ENCODE measurements around the gene MTG2. TPM values are rescaled to one million over a fixed set of nuclear protein-coding genes. Genes with fewer than 3 reads are reported as not detected.

The MTG2 gene
- total RNA-seq, 1 donor from 2014 or later, result 29.4 TPM

DNA sequence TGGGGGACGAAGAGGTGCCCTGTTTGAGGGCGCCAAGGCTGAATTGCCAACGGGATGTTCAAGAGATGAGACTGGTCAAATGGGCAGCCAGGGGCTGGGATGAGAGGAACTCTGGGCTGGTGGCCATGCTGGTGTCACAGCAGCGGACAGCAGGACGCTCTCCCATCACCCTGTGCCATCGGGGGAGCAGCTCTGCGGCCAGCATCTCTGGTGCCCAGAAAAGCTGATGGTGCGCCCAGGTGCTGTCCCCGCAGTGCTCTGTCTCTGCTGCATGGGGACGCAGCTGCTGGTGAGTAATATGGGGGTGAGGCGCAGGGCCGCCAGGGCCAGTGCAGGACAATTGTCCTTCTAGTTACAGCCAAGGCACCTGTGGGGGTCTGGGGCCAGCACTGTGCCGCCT lies 42.2 kb downstream of the MTG2 start:
- Mint-ChIP-seq H3K4me3 (no peak overlapping the region), H3K4me1 (peaks cover 2% of the 10 kb centered on the region), H3K27ac (no peak overlapping the region), H3K9me3 (no peaks in the 10 kb centered on the region), H3K27me3 (ENCODE audit: low read depth) (peaks cover 67% of the 10 kb centered on the region), H3K36me3 (no peaks in the 10 kb centered on the region)
- TF ChIP-seq, protein P1, sequence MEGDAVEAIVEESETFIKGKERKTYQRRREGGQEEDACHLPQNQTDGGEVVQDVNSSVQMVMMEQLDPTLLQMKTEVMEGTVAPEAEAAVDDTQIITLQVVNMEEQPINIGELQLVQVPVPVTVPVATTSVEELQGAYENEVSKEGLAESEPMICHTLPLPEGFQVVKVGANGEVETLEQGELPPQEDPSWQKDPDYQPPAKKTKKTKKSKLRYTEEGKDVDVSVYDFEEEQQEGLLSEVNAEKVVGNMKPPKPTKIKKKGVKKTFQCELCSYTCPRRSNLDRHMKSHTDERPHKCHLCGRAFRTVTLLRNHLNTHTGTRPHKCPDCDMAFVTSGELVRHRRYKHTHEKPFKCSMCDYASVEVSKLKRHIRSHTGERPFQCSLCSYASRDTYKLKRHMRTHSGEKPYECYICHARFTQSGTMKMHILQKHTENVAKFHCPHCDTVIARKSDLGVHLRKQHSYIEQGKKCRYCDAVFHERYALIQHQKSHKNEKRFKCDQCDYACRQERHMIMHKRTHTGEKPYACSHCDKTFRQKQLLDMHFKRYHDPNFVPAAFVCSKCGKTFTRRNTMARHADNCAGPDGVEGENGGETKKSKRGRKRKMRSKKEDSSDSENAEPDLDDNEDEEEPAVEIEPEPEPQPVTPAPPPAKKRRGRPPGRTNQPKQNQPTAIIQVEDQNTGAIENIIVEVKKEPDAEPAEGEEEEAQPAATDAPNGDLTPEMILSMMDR (IDR thresholded peaks at IDR 0.05; ENCODE audit: unreplicated experiment), result no peak
- no peak for DNase-seq (ENCODE audit: low spot score in 2 of 2, unreplicated experiment in 2 of 2)

DNA sequence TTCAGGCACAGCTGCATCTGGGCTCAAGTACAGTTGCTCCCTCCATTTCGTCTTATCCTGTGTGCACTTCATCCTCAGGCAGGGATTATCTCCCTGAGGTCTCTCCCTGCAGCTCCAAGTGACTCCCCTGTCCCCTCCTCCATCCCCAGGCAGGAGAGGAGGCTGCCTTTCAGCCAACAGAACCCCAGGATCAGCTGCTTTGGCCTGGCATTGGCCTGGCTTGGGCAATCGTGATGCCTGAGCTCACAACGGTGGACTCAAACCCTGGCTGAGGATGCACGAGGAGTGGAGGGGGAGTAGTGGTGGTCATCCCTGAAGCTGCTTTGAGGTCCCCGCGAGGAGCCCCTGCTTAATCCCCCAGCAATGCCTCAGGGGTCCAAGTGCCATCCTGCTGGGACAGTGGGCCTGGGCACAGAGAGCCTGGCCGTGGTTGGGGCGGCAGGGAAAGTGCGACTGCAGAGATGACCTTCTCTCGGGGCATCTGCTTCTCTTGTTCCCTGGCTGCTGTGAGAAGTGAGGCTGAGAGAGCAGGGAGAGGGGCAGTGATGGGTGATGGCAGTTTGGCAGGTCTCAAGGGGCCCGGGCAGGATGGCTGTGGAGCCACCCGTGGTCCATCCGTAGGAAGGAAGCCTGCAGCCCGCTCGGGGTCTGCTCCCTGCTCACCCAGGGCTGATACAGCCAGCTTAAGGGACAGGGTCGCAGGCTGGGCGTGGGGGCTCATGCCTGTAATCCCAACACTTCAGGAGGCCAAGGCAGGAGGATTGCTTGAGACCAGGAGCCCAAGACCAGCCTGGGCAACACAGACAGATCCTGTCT lies 43.2 kb downstream of the MTG2 start:
- peaks cover 1% of the 10 kb centered on the region for H3K4me1 Mint-ChIP-seq
- TF ChIP-seq, protein P1 (IDR thresholded peaks at IDR 0.05; ENCODE audit: unreplicated experiment), result no peak
- no peaks in the 10 kb centered on the region for H3K9me3 Mint-ChIP-seq
- H3K36me3 Mint-ChIP-seq, result no peaks in the 10 kb centered on the region
- peaks cover 61% of the 10 kb centered on the region for H3K27me3 Mint-ChIP-seq (ENCODE audit: low read depth)
- no peak for DNase-seq (ENCODE audit: low spot score in 2 of 2, unreplicated experiment in 2 of 2)
- no peak overlapping the region for H3K27ac Mint-ChIP-seq
- H3K4me3 Mint-ChIP-seq, result no peak overlapping the region

DNA sequence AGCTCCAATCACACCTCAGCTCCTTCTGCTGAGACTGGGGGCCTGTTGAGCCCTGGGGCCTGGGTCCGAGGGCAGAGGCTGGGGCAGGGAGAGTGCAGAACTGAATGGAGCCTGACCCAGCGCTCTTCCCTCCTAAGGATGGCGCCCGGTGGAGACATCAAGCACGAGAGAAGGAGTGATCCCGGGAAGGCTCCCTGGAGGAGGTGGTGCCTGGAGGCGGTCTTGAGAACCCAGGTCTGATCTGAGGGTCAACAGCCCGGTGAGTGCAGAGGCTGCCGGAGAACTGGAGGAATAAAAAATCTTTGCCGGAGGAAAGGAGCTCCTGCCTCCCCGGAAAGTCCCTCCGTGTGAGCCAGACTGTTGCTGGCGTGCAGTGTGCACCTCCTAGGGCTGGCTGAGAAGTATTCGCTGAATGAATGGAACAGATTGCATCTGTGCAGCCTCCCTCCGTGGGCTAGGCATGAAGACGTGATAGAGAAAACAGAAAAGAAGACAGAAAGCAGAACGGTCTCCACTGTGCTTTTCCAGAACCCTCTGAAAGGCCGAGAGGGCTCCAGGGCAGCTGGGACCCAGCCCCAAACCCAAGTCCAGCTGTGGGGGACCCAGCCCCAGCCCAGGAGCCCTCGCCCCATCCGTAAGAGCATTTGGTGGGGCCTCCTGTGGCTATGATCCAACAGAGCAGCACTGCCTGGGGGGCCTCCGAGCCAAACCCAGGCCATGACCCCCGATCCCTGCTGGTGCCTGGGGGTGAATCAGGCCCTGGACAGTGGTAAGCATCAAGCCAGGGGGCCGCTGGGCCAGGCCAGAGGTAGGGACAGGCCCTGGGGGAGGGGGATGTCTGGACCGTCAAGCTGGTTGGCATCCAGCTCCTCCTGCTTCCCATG lies 44.1 kb downstream of the MTG2 start:
- no peak for DNase-seq (ENCODE audit: low spot score in 2 of 2, unreplicated experiment in 2 of 2)
- Mint-ChIP-seq H3K27me3 (ENCODE audit: low read depth) (peaks cover 51% of the 10 kb centered on the region), H3K36me3 (no peaks in the 10 kb centered on the region), H3K4me3 (no peak overlapping the region), H3K9me3 (no peaks in the 10 kb centered on the region), H3K4me1 (no peaks in the 10 kb centered on the region), H3K27ac (no peak overlapping the region)
- TF ChIP-seq, protein P1 (IDR thresholded peaks at IDR 0.05; ENCODE audit: unreplicated experiment), result no peak

DNA sequence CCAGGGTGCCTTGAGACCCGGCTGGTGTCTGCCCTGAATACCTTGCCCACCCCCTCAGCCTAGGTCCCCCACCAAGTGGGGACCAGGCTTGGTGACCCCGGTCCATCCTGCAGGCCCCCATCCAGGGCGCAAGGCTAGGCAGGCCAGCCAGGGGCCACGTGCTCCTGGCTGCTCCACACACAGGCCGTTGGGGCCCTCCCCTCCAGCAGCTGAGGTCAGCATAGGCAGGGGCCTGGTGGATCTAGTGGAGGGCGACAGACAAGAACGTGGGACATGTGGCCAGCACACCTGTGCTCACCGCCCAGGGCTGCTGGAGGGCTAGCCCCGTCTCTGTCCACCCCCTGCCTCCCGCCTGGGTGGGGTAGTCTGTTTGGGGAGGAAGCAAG lies 44.8 kb downstream of the MTG2 start:
- H3K9me3 Mint-ChIP-seq, result no peaks in the 10 kb centered on the region
- H3K36me3 Mint-ChIP-seq, result no peaks in the 10 kb centered on the region
- H3K27me3 Mint-ChIP-seq (ENCODE audit: low read depth), result peaks cover 48% of the 10 kb centered on the region
- no peak for DNase-seq (ENCODE audit: low spot score in 2 of 2, unreplicated experiment in 2 of 2)
- no peak overlapping the region for H3K4me3 Mint-ChIP-seq
- no peaks in the 10 kb centered on the region for H3K4me1 Mint-ChIP-seq
- TF ChIP-seq, protein P1 (IDR thresholded peaks at IDR 0.05; ENCODE audit: unreplicated experiment), result no peak
- H3K27ac Mint-ChIP-seq, result no peak overlapping the region

DNA sequence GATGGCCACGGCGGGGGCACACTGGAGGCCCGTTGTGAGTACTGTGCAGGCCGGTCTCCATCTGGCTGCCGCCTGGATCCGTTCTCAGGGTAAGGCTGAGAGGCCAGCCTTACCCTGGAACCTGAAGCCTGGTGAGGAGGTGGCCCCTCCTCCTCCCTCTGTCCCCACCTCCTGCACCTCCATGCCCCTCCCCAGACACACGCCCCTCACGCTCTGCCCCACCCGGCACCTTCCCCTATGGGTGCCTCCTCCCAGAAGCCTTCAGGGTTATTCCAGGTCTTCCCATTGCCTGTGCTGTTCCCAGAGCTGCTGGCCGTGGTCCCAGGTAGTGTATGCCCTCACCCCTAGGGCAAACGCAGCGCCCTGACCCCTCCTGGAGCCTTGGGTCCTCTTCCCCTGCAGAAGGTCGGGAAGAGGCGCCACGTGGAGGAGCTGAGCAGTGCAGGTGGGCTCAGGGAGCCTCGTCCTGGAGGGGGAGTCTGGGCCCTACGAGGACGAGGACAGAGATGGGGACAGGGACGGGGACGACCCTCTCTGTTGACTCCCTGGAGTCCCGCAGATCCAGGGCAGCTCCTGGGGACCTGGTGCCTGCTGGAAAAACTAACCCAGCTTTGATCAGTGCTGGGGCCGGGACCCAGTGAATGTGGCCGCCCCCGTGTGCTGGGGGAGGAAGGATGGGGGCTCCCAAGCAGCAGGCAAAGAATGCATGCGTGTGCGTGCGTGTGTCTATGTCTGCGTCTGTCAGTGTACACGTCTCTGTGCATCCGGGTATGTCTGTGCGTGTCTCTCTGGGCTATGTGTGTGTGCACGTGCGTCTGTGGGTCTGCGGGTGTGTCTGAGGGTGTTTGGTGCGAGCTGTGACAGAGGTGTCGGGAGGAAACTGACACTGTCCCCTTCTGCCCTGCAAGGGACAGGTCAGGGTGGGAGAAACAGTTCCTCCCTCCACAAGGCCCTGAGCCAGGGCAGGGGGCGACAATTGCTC lies 45.4 kb downstream of the MTG2 start:
- TF ChIP-seq, protein P1 (IDR thresholded peaks at IDR 0.05; ENCODE audit: unreplicated experiment), result no peak
- no peak overlapping the region for H3K27ac Mint-ChIP-seq
- peaks cover 42% of the 10 kb centered on the region for H3K27me3 Mint-ChIP-seq (ENCODE audit: low read depth)
- H3K36me3 Mint-ChIP-seq, result no peaks in the 10 kb centered on the region
- no peaks in the 10 kb centered on the region for H3K4me1 Mint-ChIP-seq
- DNase-seq (ENCODE audit: low spot score in 2 of 2, unreplicated experiment in 2 of 2), result no peak
- H3K9me3 Mint-ChIP-seq, result no peaks in the 10 kb centered on the region
- H3K4me3 Mint-ChIP-seq, result no peak overlapping the region
